Peyer's patch (tissue), 4 donors: Measurements from ENCODE around the gene EML4. TPM values are rescaled to one million over a fixed set of nuclear protein-coding genes. Genes with fewer than 3 reads are reported as not detected.

Experiments used
- DNase-seq, 3 donors: peaks; one replicate each; pipeline ENCODE4 v3.0.0-alpha.2; 2017 to 2019
- H3K27ac ChIP-seq, 4 donors: fragments of 200-600 bp; sonication (generic); one replicate each; pipeline ENCODE4 v1.5.1; 2016 to 2019
- H3K27me3 ChIP-seq, 2 donors: fragments of 200-600 bp; sonication (generic); one replicate each; pipeline ENCODE4 v1.5.1; 2019
- H3K36me3 ChIP-seq, 3 donors: fragments of 200-600 bp; sonication (generic); one replicate each; pipeline ENCODE4 v1.5.1; 2016 to 2019
- H3K4me1 ChIP-seq, 4 donors: fragments of 200-600 bp; sonication (generic); one replicate each; pipeline ENCODE4 v1.5.1; 2016 to 2019
- H3K4me3 ChIP-seq, 4 donors: fragments of 200-600 bp; sonication (generic); 1 replicate in 3 of 4; 2 replicates in 1 of 4; pipeline ENCODE4 v1.5.1; 2016 to 2019; ENCODE audit warnings: mild to moderate bottlenecking in 1 of 4
- H3K9me3 ChIP-seq, 4 donors: fragments of 200-600 bp; sonication (generic); one replicate each; pipeline ENCODE4 v1.5.1; 2016 to 2019; ENCODE audit warnings: mild to moderate bottlenecking in 1 of 4
- CTCF ChIP-seq, 6 experiments: fragments of 450-650 bp in 4 of 6; fragments of 200-600 bp in 2 of 6; sonication (generic) in 1 of 6; IDR thresholded peaks; one replicate each; pipeline ENCODE4 v1.5.1; 2017 to 2019; ENCODE audit warnings: antibody characterized with exemption in 6 of 6, mild to moderate bottlenecking in 3 of 6, moderate library complexity in 1 of 6
- POLR2A ChIP-seq, 2 donors: fragments of 450-650 bp; IDR thresholded peaks; one replicate each; pipeline ENCODE4 v1.5.1; 2017; ENCODE audit warnings: antibody characterized with exemption in 2 of 2, mild to moderate bottlenecking in 2 of 2, moderate library complexity in 2 of 2
- total RNA-seq, 4 donors: library from RNA; depleted of rRNA; stranded (reverse); fragments of >200 nt; gene quantifications; one replicate each; pipeline ENCODE4 v1.1.0, GENCODE V29; 2016

The EML4 gene
- total RNA-seq, 4 donors from 2014 or later = 73.7 to 115 (median 84.4) TPM

DNA sequence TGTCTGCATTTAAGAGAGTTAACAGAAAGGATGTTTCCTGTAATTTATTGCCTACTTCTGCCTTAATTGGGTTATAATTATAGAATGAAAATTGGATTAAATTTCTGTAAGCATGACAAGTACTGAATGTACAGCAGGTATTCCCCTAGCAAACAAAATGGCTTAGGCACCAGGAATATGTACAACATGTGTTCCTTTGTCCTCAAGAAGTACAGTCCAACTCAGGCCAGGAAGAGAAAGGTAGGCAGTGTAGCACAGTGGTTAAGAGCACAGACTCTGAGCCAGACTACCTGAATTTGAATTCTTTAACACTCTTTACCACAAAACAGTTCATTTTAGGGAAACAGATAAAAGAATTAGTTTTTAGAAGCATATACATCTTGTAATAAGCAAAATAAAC, 148.8 kb downstream of the EML4 start:
- Histone ChIP-seq H3K27ac (no peak overlapping the region), H3K36me3 (peaks cover 0 to 25% (median 0%) of the 10 kb centered on the region in 3 donors), H3K27me3 (no peaks in the 10 kb centered on the region), H3K4me1 (no peaks in the 10 kb centered on the region), H3K9me3 (no peaks in the 10 kb centered on the region), H3K4me3 (no peak overlapping the region)
- DNase-seq = no peak
- TF ChIP-seq POLR2A (IDR thresholded peaks at IDR 0.05) = no peak
- TF ChIP-seq CTCF (IDR thresholded peaks at IDR 0.05) = no peak

DNA sequence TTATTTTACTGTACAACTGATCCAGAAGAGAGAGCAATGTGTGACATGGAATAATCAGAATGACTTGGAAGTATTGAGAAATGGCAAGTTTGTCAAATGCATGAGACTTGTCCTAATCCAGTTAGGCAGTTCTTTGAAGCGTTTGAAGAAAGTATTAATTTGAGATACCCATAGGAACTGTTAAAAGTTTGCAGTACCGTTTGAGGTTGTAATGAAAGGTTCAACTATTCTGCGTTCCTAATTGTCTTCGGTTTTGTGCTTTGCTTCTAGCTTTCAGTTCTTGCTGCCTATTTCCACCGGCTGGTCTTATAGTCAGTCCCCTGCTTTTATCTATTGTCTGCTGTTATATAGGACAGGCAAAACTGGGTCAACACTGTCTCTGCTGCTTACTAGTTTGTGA, 150.1 kb downstream of the EML4 start:
- no peaks in the 10 kb centered on the region for H3K9me3 ChIP-seq
- no peak overlapping the region for H3K4me3 ChIP-seq
- H3K27ac ChIP-seq = no peak overlapping the region
- no peak for TF ChIP-seq POLR2A (IDR thresholded peaks at IDR 0.05)
- no peak for TF ChIP-seq CTCF (IDR thresholded peaks at IDR 0.05)
- no peaks in the 10 kb centered on the region for H3K27me3 ChIP-seq
- DNase-seq = no peak
- no peaks in the 10 kb centered on the region for H3K4me1 ChIP-seq
- peaks cover 0 to 25% (median 0%) of the 10 kb centered on the region in 3 donors for H3K36me3 ChIP-seq

- no peak for DNase-seq
- no peak overlapping the region for H3K27ac ChIP-seq
Observed at GRCh38 chr2:42321452-42322064, 152.4 kb downstream of the EML4 start.

GRCh38 chr2:42324244-42324643, 155.1 kb downstream of the EML4 start:
- no peak for TF ChIP-seq POLR2A (IDR thresholded peaks at IDR 0.05)
- no peak for TF ChIP-seq CTCF (IDR thresholded peaks at IDR 0.05)

More at GRCh38 chr2:42321452-42322064, 152.4 kb downstream of the EML4 start:
- no peaks in the 10 kb centered on the region for H3K9me3 ChIP-seq
- TF ChIP-seq CTCF (IDR thresholded peaks at IDR 0.05) (no peak), POLR2A (IDR thresholded peaks at IDR 0.05) (no peak)
- H3K27me3 ChIP-seq = no peaks in the 10 kb centered on the region
- H3K4me1 ChIP-seq = no peaks in the 10 kb centered on the region
- H3K36me3 ChIP-seq = peaks cover 0 to 25% (median 0%) of the 10 kb centered on the region in 3 donors
- H3K4me3 ChIP-seq = no peak overlapping the region

GRCh38 chr2:42324949-42325348, 155.8 kb downstream of the EML4 start:
- TF ChIP-seq CTCF (IDR thresholded peaks at IDR 0.05) (no peak), POLR2A (IDR thresholded peaks at IDR 0.05) (no peak)

More at GRCh38 chr2:42324244-42324643, 155.1 kb downstream of the EML4 start:
- Histone ChIP-seq H3K27me3 (no peaks in the 10 kb centered on the region), H3K36me3 (peaks cover 0 to 29% (median 0%) of the 10 kb centered on the region in 3 donors), H3K9me3 (no peaks in the 10 kb centered on the region), H3K27ac (no peak overlapping the region), H3K4me3 (no peak overlapping the region), H3K4me1 (no peaks in the 10 kb centered on the region)
- no peak for DNase-seq

More at GRCh38 chr2:42324949-42325348, 155.8 kb downstream of the EML4 start:
- Histone ChIP-seq H3K27ac (no peak overlapping the region), H3K9me3 (no peaks in the 10 kb centered on the region), H3K4me1 (no peaks in the 10 kb centered on the region), H3K36me3 (peaks cover 0 to 36% (median 0%) of the 10 kb centered on the region in 3 donors), H3K4me3 (no peak overlapping the region), H3K27me3 (no peaks in the 10 kb centered on the region)
- DNase-seq = no peak
